GM21526 (cell line): ENCODE measurements around the gene EHD2.
"Not testable (repeated sequence)": the region's sequence is repeated elsewhere in the genome, so short reads cannot be mapped to it uniquely, and the experiment has no call there.

Experiments used
- ATAC-seq: cut with Tn5 transposase; IDR thresholded peaks from one replicate; pipeline ENCODE4 v1.9.1; 2021; ENCODE audit warnings: moderate library complexity; ENCODE audit not compliant: unreplicated experiment, low FRiP score

EHD2 gene

GRCh38 chr19:47713046-47714021, at the start of gene EHD2:
Gene EHD2, plus strand, starts transcription at chr19:47713422. Its CDS starts 3,191 bp downstream, at chr19:47716613.
- ATAC-seq: no peak

GRCh38 chr19:47663435-47663910, 49.7 kb upstream of the EHD2 start:
- no peak for ATAC-seq

GRCh38 chr19:47663911-47664771, 49.1 kb upstream of the EHD2 start:
- no peak for ATAC-seq

- ATAC-seq: not testable (repeated sequence)
Measured at GRCh38 chr19:47668556-47668955, 44.7 kb upstream of the EHD2 start.

- no peak for ATAC-seq
Measured at GRCh38 chr19:47670736-47671135, 42.5 kb upstream of the EHD2 start.

GRCh38 chr19:47671499-47671898, 41.7 kb upstream of the EHD2 start:
- no peak for ATAC-seq

GRCh38 chr19:47673426-47673825, 39.8 kb upstream of the EHD2 start:
- no peak for ATAC-seq

- no peak for ATAC-seq
Measured at GRCh38 chr19:47674548-47674947, 38.7 kb upstream of the EHD2 start.

- no peak for ATAC-seq
Measured at GRCh38 chr19:47675271-47675670, 38.0 kb upstream of the EHD2 start.

GRCh38 chr19:47675859-47676258, 37.4 kb upstream of the EHD2 start:
- ATAC-seq: no peak

GRCh38 chr19:47676811-47677210, 36.4 kb upstream of the EHD2 start:
- no peak for ATAC-seq

GRCh38 chr19:47679251-47679900, 33.8 kb upstream of the EHD2 start:
- no peak for ATAC-seq

- no peak for ATAC-seq
Measured at GRCh38 chr19:47679922-47680857, 33.0 kb upstream of the EHD2 start.

- ATAC-seq: no peak
Measured at GRCh38 chr19:47680858-47681332, 32.3 kb upstream of the EHD2 start.

- ATAC-seq: no peak
Measured at GRCh38 chr19:47681388-47681787, 31.8 kb upstream of the EHD2 start.

GRCh38 chr19:47681936-47682335, 31.3 kb upstream of the EHD2 start:
- no peak for ATAC-seq

GRCh38 chr19:47682939-47683338, 30.3 kb upstream of the EHD2 start:
- no peak for ATAC-seq

GRCh38 chr19:47686679-47687450, 26.4 kb upstream of the EHD2 start:
- ATAC-seq: no peak

GRCh38 chr19:47687906-47688305, 25.3 kb upstream of the EHD2 start:
- no peak for ATAC-seq
